ENCODE data around the gene DHX35. TPM values are rescaled to one million over a fixed set of nuclear protein-coding genes. Genes with fewer than 3 reads are reported as not detected.

Gene DHX35
- total RNA-seq, 1 experiment from 2014 or later = 20.4 TPM

DNA sequence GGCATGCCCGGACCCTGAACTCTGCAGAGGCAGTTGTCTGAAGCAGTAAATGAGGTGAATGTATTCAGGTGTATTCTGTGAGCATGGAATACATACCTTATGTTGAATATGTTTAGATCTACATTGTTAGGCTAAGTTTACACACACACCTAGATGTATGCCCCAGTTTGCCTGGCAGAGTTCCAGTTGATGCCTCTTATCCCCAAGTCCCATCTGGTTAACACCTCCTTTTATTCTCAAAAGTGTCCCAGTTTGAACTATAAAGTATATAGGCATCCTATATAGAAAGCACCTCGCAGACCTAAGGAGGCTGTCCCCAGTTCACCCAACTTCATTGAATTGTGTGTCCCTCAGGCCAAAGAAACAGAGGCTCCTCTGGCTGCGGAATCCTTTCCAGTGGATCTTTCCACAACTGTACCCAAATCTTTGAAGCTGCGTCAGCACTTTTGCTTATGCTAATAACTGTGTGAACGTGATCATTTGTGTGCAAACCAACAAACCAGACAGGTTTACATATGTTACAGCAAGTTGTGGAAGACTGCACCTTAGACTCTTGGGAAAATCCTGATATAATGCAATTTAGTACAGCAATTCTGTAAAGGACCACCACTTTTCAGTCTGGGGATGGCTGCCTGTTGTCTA lies 4.8 kb upstream of the DHX35 start (continued):
- TF ChIP-seq, protein P1, sequence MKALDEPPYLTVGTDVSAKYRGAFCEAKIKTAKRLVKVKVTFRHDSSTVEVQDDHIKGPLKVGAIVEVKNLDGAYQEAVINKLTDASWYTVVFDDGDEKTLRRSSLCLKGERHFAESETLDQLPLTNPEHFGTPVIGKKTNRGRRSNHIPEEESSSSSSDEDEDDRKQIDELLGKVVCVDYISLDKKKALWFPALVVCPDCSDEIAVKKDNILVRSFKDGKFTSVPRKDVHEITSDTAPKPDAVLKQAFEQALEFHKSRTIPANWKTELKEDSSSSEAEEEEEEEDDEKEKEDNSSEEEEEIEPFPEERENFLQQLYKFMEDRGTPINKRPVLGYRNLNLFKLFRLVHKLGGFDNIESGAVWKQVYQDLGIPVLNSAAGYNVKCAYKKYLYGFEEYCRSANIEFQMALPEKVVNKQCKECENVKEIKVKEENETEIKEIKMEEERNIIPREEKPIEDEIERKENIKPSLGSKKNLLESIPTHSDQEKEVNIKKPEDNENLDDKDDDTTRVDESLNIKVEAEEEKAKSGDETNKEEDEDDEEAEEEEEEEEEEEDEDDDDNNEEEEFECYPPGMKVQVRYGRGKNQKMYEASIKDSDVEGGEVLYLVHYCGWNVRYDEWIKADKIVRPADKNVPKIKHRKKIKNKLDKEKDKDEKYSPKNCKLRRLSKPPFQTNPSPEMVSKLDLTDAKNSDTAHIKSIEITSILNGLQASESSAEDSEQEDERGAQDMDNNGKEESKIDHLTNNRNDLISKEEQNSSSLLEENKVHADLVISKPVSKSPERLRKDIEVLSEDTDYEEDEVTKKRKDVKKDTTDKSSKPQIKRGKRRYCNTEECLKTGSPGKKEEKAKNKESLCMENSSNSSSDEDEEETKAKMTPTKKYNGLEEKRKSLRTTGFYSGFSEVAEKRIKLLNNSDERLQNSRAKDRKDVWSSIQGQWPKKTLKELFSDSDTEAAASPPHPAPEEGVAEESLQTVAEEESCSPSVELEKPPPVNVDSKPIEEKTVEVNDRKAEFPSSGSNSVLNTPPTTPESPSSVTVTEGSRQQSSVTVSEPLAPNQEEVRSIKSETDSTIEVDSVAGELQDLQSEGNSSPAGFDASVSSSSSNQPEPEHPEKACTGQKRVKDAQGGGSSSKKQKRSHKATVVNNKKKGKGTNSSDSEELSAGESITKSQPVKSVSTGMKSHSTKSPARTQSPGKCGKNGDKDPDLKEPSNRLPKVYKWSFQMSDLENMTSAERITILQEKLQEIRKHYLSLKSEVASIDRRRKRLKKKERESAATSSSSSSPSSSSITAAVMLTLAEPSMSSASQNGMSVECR (CRISPR knock-in tag; IDR thresholded peaks at IDR 0.05; ENCODE audit: borderline replicate concordance) = no peak
- TF ChIP-seq, protein P2, sequence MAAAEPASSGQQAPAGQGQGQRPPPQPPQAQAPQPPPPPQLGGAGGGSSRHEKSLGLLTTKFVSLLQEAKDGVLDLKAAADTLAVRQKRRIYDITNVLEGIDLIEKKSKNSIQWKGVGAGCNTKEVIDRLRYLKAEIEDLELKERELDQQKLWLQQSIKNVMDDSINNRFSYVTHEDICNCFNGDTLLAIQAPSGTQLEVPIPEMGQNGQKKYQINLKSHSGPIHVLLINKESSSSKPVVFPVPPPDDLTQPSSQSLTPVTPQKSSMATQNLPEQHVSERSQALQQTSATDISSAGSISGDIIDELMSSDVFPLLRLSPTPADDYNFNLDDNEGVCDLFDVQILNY (CRISPR knock-in tag; IDR thresholded peaks at IDR 0.05) = no peak
- TF ChIP-seq NR2C2 (CRISPR knock-in tag; IDR thresholded peaks at IDR 0.05) (no peak), RELA (CRISPR knock-in tag; IDR thresholded peaks at IDR 0.05; ENCODE audit: borderline replicate concordance) (no peak), TP53 (CRISPR knock-in tag; IDR thresholded peaks at IDR 0.05) (no peak), SMAD4 (CRISPR knock-in tag; IDR thresholded peaks at IDR 0.05) (no peak), IRF2 (CRISPR knock-in tag; IDR thresholded peaks at IDR 0.05; ENCODE audit: borderline replicate concordance, low read depth) (no peak), TEAD1 (CRISPR knock-in tag; IDR thresholded peaks at IDR 0.05) (no peak)
- TF ChIP-seq, protein P3, sequence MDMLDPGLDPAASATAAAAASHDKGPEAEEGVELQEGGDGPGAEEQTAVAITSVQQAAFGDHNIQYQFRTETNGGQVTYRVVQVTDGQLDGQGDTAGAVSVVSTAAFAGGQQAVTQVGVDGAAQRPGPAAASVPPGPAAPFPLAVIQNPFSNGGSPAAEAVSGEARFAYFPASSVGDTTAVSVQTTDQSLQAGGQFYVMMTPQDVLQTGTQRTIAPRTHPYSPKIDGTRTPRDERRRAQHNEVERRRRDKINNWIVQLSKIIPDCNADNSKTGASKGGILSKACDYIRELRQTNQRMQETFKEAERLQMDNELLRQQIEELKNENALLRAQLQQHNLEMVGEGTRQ (CRISPR knock-in tag; IDR thresholded peaks at IDR 0.05) = no peak
- TF ChIP-seq, protein P4, sequence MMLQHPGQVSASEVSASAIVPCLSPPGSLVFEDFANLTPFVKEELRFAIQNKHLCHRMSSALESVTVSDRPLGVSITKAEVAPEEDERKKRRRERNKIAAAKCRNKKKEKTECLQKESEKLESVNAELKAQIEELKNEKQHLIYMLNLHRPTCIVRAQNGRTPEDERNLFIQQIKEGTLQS (CRISPR knock-in tag; conservative IDR thresholded peaks at IDR 0.05) = no peak

DNA sequence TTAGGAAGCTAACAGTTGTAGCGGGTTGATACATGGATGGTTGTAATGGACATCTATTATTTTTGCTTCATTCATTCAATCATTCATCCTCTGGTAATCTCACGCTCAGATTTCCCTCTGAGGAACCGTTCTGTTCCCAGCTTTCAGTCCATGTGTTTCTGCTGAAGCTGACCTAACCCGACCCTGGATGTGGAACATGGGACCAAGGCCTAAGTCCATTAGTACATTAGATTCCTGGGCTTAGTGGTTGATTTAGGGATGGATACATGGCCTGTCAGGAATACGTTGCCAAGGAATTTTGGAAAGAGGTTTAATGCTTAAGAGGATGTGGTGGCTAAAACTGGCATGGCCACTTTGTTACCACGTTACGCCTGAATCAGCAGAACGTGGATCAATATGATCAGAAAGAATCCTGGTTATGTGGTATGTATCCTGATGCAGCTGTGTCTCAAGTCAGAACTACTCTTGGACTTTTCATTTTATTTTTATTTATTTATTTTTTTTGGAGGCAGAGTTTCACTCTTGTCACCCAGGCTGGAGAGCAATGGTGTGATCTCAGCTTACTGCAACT lies 4.1 kb upstream of the DHX35 start:
- CTCF ChIA-PET = no interaction called here
- POLR2A ChIA-PET = no interaction called here
- DNase-seq (ENCODE audit: low spot score) = no peak
- Mint-ChIP-seq H3K9me3 (no peaks in the 10 kb centered on the region), H3K4me3 (no peak overlapping the region), H3K4me1 (peaks cover 16% of the 10 kb centered on the region), H3K27ac (no peak overlapping the region), H3K27me3 (ENCODE audit: low read depth) (no peaks in the 10 kb centered on the region), H3K36me3 (peaks cover 19% of the 10 kb centered on the region)
- no peak for ATAC-seq
- TF ChIP-seq EMX1 (CRISPR knock-in tag; IDR thresholded peaks at IDR 0.05) (no peak), HMGA2 (CRISPR knock-in tag; IDR thresholded peaks at IDR 0.05) (no peak)
- TF ChIP-seq, protein P5, sequence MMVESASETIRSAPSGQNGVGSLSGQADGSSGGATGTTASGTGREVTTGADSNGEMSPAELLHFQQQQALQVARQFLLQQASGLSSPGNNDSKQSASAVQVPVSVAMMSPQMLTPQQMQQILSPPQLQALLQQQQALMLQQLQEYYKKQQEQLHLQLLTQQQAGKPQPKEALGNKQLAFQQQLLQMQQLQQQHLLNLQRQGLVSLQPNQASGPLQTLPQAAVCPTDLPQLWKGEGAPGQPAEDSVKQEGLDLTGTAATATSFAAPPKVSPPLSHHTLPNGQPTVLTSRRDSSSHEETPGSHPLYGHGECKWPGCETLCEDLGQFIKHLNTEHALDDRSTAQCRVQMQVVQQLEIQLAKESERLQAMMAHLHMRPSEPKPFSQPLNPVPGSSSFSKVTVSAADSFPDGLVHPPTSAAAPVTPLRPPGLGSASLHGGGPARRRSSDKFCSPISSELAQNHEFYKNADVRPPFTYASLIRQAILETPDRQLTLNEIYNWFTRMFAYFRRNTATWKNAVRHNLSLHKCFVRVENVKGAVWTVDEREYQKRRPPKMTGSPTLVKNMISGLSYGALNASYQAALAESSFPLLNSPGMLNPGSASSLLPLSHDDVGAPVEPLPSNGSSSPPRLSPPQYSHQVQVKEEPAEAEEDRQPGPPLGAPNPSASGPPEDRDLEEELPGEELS (CRISPR knock-in tag; IDR thresholded peaks at IDR 0.05) = no peak
- TF ChIP-seq, protein P2 (CRISPR knock-in tag; IDR thresholded peaks at IDR 0.05) = no peak
- TF ChIP-seq, protein P6, sequence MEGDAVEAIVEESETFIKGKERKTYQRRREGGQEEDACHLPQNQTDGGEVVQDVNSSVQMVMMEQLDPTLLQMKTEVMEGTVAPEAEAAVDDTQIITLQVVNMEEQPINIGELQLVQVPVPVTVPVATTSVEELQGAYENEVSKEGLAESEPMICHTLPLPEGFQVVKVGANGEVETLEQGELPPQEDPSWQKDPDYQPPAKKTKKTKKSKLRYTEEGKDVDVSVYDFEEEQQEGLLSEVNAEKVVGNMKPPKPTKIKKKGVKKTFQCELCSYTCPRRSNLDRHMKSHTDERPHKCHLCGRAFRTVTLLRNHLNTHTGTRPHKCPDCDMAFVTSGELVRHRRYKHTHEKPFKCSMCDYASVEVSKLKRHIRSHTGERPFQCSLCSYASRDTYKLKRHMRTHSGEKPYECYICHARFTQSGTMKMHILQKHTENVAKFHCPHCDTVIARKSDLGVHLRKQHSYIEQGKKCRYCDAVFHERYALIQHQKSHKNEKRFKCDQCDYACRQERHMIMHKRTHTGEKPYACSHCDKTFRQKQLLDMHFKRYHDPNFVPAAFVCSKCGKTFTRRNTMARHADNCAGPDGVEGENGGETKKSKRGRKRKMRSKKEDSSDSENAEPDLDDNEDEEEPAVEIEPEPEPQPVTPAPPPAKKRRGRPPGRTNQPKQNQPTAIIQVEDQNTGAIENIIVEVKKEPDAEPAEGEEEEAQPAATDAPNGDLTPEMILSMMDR (IDR thresholded peaks at IDR 0.05) = no peak
- TF ChIP-seq, protein P7, sequence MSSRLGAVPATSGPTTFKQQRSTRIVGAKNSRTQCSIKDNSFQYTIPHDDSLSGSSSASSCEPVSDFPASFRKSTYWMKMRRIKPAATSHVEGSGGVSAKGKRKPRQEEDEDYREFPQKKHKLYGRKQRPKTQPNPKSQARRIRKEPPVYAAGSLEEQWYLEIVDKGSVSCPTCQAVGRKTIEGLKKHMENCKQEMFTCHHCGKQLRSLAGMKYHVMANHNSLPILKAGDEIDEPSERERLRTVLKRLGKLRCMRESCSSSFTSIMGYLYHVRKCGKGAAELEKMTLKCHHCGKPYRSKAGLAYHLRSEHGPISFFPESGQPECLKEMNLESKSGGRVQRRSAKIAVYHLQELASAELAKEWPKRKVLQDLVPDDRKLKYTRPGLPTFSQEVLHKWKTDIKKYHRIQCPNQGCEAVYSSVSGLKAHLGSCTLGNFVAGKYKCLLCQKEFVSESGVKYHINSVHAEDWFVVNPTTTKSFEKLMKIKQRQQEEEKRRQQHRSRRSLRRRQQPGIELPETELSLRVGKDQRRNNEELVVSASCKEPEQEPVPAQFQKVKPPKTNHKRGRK (CRISPR knock-in tag; IDR thresholded peaks at IDR 0.05; ENCODE audit: borderline replicate concordance) = no peak
- TF ChIP-seq, protein P8, sequence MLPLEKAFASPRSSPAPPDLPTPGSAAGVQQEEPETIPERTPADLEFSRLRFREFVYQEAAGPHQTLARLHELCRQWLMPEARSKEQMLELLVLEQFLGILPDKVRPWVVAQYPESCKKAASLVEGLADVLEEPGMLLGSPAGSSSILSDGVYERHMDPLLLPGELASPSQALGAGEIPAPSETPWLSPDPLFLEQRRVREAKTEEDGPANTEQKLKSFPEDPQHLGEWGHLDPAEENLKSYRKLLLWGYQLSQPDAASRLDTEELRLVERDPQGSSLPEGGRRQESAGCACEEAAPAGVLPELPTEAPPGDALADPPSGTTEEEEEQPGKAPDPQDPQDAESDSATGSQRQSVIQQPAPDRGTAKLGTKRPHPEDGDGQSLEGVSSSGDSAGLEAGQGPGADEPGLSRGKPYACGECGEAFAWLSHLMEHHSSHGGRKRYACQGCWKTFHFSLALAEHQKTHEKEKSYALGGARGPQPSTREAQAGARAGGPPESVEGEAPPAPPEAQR (CRISPR knock-in tag; IDR thresholded peaks at IDR 0.05) = no peak
- TF ChIP-seq, protein P9, sequence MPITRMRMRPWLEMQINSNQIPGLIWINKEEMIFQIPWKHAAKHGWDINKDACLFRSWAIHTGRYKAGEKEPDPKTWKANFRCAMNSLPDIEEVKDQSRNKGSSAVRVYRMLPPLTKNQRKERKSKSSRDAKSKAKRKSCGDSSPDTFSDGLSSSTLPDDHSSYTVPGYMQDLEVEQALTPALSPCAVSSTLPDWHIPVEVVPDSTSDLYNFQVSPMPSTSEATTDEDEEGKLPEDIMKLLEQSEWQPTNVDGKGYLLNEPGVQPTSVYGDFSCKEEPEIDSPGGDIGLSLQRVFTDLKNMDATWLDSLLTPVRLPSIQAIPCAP (CRISPR knock-in tag; IDR thresholded peaks at IDR 0.05) = no peak
- TF ChIP-seq, protein P3 (CRISPR knock-in tag; IDR thresholded peaks at IDR 0.05) = no peak
